Kidney (tissue), 14 donors: ENCODE data around the gene UQCC2. TPM values are rescaled to one million over a fixed set of nuclear protein-coding genes. Genes with fewer than 3 reads are reported as not detected.

Source experiments
- DNase-seq, 5 donors: peaks; one replicate each; pipeline ENCODE4 v3.0.0-alpha.2; 2013 to 2020
- FAIRE-seq: peaks from 2 replicates; lab custom pipeline; 2012; peaks lifted over from hg19 to GRCh38; lab: Jason Lieb, UNC
- H3K27ac ChIP-seq, 2 donors: one replicate each; pipeline ENCODE4 v1.7.0; 2013; ENCODE audit warnings: low read depth in 2 of 2, low read length in 2 of 2, inconsistent platforms in 1 of 2
- H3K27me3 ChIP-seq: one replicate; pipeline ENCODE4 v1.7.1; 2013; ENCODE audit warnings: low read length, inconsistent platforms; ENCODE audit not compliant: control insufficient read depth, insufficient read depth
- H3K36me3 ChIP-seq, 3 donors: one replicate each; pipeline versions ENCODE4 v1.7.0 to v1.7.1; 2013; ENCODE audit warnings: low read length in 3 of 3, control low read depth in 1 of 3, inconsistent platforms in 1 of 3; ENCODE audit not compliant: insufficient read depth in 3 of 3, control insufficient read depth in 2 of 3
- H3K4me1 ChIP-seq, 3 donors: one replicate each; pipeline versions ENCODE4 v1.7.0 to v1.7.1; 2013; ENCODE audit warnings: low read length in 3 of 3, inconsistent platforms in 1 of 3, low read depth in 1 of 3; ENCODE audit not compliant: control insufficient read depth in 2 of 3, insufficient read depth in 2 of 3
- H3K4me3 ChIP-seq, 3 donors: one replicate each; pipeline versions ENCODE4 v1.7.0 to v1.8.1; 2013; ENCODE audit warnings: low read length in 3 of 3, control low read depth in 1 of 3, inconsistent platforms in 1 of 3
- H3K9ac ChIP-seq, 3 donors: one replicate each; pipeline versions ENCODE4 v1.7.0 to v1.7.1; 2013; ENCODE audit warnings: low read length in 3 of 3, control low read depth in 1 of 3, inconsistent platforms in 1 of 3
- H3K9me3 ChIP-seq, 3 donors: one replicate each; pipeline versions ENCODE4 v1.7.0 to v1.7.1; 2013; ENCODE audit warnings: low read length in 3 of 3, control low read depth in 1 of 3, inconsistent platforms in 1 of 3; ENCODE audit not compliant: control insufficient read depth in 2 of 3, insufficient read depth in 1 of 3
- intact Hi-C: fragments of 100-400 bp; cut with DNase I; formaldehyde crosslinking; loops from one replicate; pipeline ENCODE4 v1.11.1; 2022
- polyA plus RNA-seq: library from polyadenylated mRNA; stranded (reverse); fragments of 350-450 nt; fragmentation: Illumina TruSeq; extraction: RNeasy Lipid Tissue Mini Kit (QIAGEN cat#74804); gene quantifications from one replicate; pipeline ENCODE4 v1.2.3, GENCODE V29; 2014; ENCODE audit warnings: low read depth, low replicate concordance; ENCODE audit not compliant: insufficient read depth
- total RNA-seq: library from RNA; stranded (reverse); fragmentation: NEBNext Ultra II Directional; extraction: Animal tissue kit (Norgen Biotek cat#: 25700); gene quantifications from one replicate; pipeline ENCODE4 v1.2.1, GENCODE V29; 2021
- TF ChIP-seq, protein P1 (sequence below): IDR thresholded peaks from 3 replicates; pipeline ENCODE4 v1.5.1; 2012; ENCODE audit warnings: mild to moderate bottlenecking, moderate library complexity, borderline replicate concordance; ENCODE audit not compliant: insufficient read depth; ENCODE audit errors: extremely low read depth
- donor health status: control.
- donor health status: control.
- donor health status: control.
- donor health status: control.
- donor health status: control.
- donor health status: DM: yes; HTN: yes; CAD: no.
- donor health status: Normal renal cell carcinoma (clear cell type).

UQCC2 gene
- total and polyA plus RNA-seq, 2 donors from 2014 or later, result 39.6 to 189 TPM

DNA sequence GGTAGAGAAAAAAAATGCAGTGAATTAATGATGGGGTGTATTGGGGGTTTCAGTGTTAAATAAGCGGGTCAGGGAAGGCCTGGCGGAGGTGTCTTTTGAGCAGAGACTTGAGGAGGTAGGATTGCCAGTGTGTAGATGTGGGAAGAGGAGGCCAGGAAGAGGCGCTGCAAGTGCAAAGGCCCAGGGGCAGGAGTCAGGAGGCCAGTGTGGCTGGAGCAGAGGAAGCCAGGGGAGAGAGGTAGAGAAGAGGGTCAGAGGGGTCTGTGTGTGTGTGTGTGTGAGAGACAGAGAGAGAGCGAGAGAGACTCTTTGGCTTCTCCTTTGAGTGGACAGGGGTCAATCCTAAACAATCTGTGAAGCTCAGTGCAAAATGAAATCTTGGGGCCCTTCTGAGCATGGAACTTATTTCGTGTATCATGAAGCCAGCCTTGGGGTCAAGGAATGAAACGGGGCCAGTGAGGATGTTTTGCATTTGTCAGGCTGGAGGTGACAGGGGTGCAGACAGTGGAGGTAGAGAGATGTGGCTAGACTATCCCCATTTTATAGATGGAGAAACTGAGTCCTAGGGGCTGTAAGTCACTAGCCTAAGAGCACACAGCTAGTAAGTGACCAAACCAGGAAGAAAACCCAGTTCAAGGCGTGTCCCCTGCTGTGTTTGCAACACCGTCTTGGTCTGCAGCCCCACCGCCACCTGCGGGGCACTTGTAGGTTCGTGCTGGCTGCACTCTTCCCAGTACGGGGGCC lies 44.9 kb upstream of the UQCC2 start:
- Histone ChIP-seq H3K27me3 (no peaks in the 10 kb centered on the region), H3K9me3 (no peaks in the 10 kb centered on the region), H3K27ac (no peak overlapping the region), H3K9ac (no peak overlapping the region), H3K36me3 (no peaks in the 10 kb centered on the region), H3K4me1 (peaks cover 0 to 3% (median under 1%) of the 10 kb centered on the region in 3 donors), H3K4me3 (no peak overlapping the region)
- intact Hi-C loops, result no loop called here
- no peak for DNase-seq
- TF ChIP-seq, protein P1, sequence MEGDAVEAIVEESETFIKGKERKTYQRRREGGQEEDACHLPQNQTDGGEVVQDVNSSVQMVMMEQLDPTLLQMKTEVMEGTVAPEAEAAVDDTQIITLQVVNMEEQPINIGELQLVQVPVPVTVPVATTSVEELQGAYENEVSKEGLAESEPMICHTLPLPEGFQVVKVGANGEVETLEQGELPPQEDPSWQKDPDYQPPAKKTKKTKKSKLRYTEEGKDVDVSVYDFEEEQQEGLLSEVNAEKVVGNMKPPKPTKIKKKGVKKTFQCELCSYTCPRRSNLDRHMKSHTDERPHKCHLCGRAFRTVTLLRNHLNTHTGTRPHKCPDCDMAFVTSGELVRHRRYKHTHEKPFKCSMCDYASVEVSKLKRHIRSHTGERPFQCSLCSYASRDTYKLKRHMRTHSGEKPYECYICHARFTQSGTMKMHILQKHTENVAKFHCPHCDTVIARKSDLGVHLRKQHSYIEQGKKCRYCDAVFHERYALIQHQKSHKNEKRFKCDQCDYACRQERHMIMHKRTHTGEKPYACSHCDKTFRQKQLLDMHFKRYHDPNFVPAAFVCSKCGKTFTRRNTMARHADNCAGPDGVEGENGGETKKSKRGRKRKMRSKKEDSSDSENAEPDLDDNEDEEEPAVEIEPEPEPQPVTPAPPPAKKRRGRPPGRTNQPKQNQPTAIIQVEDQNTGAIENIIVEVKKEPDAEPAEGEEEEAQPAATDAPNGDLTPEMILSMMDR, result no peak
- no peak for FAIRE-seq

DNA sequence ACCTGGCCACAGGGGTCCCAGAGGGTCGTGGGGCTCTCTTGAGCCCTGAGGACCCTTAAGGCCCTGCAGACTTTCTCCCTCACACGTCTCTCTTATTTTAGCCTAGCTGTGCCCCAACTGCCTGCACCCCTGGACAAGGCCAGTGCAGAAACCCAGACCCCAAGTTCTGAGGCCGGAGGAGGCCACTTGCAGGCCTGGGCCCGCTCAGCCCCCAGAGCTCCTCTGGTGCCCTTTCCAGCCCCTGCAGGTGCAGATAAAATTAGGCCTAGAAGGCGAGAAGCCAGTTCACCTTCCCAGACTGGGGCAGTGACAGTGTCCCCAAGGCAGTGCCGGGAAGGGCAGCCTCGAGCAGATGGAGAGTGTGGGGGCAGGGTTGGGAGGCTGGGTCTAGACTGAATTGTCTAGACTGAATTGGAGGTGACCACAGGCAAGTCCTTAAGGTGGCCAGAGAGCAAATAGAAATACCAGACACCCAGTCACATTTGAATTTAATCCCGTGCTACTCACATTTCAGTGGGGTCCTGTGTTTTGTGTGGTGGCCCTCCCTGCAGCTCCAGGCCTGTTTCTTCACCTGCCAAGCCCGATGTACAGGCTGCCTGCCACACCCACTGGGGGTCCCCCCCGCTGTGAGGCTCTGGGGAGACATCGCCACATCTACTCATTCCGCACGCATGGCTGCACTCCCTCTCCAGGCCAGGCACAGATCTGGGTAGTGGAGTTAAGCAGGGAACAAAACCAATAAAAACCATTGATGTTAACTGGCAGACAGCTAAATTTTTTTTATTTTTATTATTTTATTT lies 43.8 kb upstream of the UQCC2 start:
- intact Hi-C loops, result no loop called here
- FAIRE-seq, result no peak

GRCh38 chr6:33754222-33754621 lies 42.7 kb upstream of the UQCC2 start:
- TF ChIP-seq, protein P1, result no peak
- DNase-seq (no peak), FAIRE-seq (no peak)
- no peak overlapping the region for H3K27ac ChIP-seq
- H3K27me3 ChIP-seq, result no peaks in the 10 kb centered on the region
- no peaks in the 10 kb centered on the region for H3K9me3 ChIP-seq
- intact Hi-C loops, result no loop called here
- no peaks in the 10 kb centered on the region for H3K4me1 ChIP-seq
- H3K9ac ChIP-seq, result no peak overlapping the region
- no peaks in the 10 kb centered on the region for H3K36me3 ChIP-seq
- no peak overlapping the region for H3K4me3 ChIP-seq

More for the DNA sequence above, 43.8 kb upstream of the UQCC2 start:
- Histone ChIP-seq H3K9ac (no peak overlapping the region), H3K4me3 (no peak overlapping the region), H3K27ac (no peak overlapping the region), H3K27me3 (no peaks in the 10 kb centered on the region), H3K4me1 (peaks cover 0 to 3% (median 0%) of the 10 kb centered on the region in 3 donors), H3K36me3 (no peaks in the 10 kb centered on the region), H3K9me3 (no peaks in the 10 kb centered on the region)
- TF ChIP-seq, protein P1, result no peak
- DNase-seq, result peak in 2 of 5 donors; percentile 55 to 68
